Articular chondrocyte of knee joint (primary cell): ENCODE data around the gene RHOXF1. TPM values are rescaled to one million over a fixed set of nuclear protein-coding genes. Genes with fewer than 3 reads are reported as not detected.

ENCODE experiments used
- total RNA-seq: library from RNA; depleted of rRNA; stranded (reverse); fragments of >200 nt; gene quantifications from 2 replicates; pipeline ENCODE4 v1.2.3, GENCODE V29; 2012

The RHOXF1 gene
- total RNA-seq = not detected in 2 replicates

GRCh38 chrX:120115438-120115963 lies at the start of gene RHOXF1:
Gene RHOXF1, minus strand, starts transcription at chrX:120115913. Its CDS starts 51 bp downstream, at chrX:120115862.

GRCh38 chrX:120158313-120158712 lies 42.6 kb upstream of the RHOXF1 start, which contains the start of gene RHOXF2:
Gene RHOXF2, plus strand, starts transcription at chrX:120158613. Its CDS starts 138 bp downstream, at chrX:120158751.

DNA sequence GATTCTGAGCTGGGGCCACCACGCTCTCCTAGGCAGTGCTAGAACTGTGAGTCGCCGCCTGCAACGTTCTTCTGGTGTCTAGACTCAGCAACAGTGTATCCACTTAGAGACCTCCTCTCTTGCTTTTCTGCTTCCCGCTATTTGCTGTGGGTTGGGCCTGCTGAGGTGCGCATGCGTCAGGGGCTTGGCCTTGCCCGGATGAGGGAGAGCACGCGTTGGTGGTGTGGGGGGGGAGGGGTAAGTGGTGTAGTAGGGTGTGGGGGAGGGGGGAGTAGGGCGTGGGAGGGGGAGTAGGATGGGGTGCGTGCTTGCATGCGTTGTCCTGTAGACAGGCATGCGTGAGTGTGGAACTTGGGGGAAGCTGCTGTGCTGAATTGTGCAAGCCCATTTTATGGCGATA lies 38.1 kb downstream of the RHOXF1 start, which contains the start of gene RHOXF2B:
Gene RHOXF2B (minus strand): TSS at position 101 of the 400 bp plus-strand sequence. CDS start 138 bp downstream, outside the sequence.

Other genes starting within 250 kb of the RHOXF1 start
- gene RNF113A, start 244.2 kb downstream of the RHOXF1 start, total RNA-seq = 12.0 and 12.5 TPM in 2 replicates
- gene NDUFA1, start 244.1 kb downstream of the RHOXF1 start, total RNA-seq = 55.8 and 56.6 TPM in 2 replicates
- gene AKAP14, start 220.0 kb downstream of the RHOXF1 start, total RNA-seq = not detected in 2 replicates
- 5.2 and 5.4 TPM in 2 replicates for gene NKAP, start 172.2 kb downstream of the RHOXF1 start, total RNA-seq
- gene RHOXF2B, start 38.2 kb downstream of the RHOXF1 start, total RNA-seq = not detected in 2 replicates
- gene RHOXF2, start 42.7 kb upstream of the RHOXF1 start, total RNA-seq = not detected in 2 replicates
- 18.4 and 21.9 TPM in 2 replicates for gene ZBTB33, start 134.9 kb upstream of the RHOXF1 start, total RNA-seq
- gene TMEM255A, start 195.5 kb upstream of the RHOXF1 start, total RNA-seq = 0.13 and 0.54 TPM in 2 replicates
- not detected in 2 replicates for gene ATP1B4, start 246.2 kb upstream of the RHOXF1 start, total RNA-seq